Mammary epithelial cell (primary cell): ENCODE data around the gene PLK2.

ENCODE experiments used
- CTCF ChIP-seq, 2 donors: IDR thresholded peaks in 1 of 2; conservative IDR thresholded peaks in 1 of 2; 2 replicates each; pipeline ENCODE4 v1.5.1; 2011 to 2012; ENCODE audit warnings: inconsistent platforms in 2 of 2, low read length in 2 of 2, mild to moderate bottlenecking in 2 of 2, control low read depth in 1 of 2, low read depth in 1 of 2; ENCODE audit not compliant: insufficient read depth in 1 of 2; ENCODE audit errors: extremely low read depth in 1 of 2
- EZH2 ChIP-seq: IDR thresholded peaks from 2 replicates; pipeline ENCODE4 v1.6.1; 2012; ENCODE audit warnings: low read length, inconsistent platforms, borderline replicate concordance

DNA sequence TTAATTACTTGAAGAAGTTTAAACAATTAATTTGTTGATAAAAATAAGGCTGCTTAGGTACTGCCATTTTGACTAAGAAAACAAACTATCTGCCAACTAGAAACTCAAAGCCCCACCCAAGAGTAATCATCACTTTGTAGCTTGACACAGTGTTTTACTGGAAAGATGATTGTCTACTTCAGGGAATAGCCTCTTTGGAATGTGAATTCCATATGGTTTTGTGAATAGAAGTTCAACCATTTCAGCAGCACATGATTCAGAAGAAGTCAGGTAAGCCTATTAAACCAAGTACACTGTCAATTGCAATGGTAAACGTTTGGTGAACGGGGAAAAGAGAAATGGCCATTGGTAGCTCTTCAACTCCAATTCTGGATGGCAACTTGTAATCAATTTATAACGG, 55.2 kb downstream of the PLK2 start:
- TF ChIP-seq CTCF (conservative IDR thresholded peaks at IDR 0.05 in 1 of 2, IDR thresholded peaks at IDR 0.05 in 1 of 2; ENCODE audit: extremely low read depth in 1 of 2, insufficient read depth in 1 of 2, low read depth in 1 of 2, low read length in 2 of 2), result no peak
- no peak for TF ChIP-seq EZH2
